Neutrophil (primary cell): ENCODE data around the gene TRA2B.

Source experiments
- H3K27ac ChIP-seq: fragments of 200-600 bp; sonication (generic); 2 replicates; pipeline ENCODE4 v1.5.1; 2016; ENCODE audit warnings: mild to moderate bottlenecking, moderate library complexity
- H3K27me3 ChIP-seq: fragments of 200-600 bp; sonication (generic); 2 replicates; pipeline ENCODE4 v1.6.0; 2016; ENCODE audit warnings: mild to moderate bottlenecking
- H3K36me3 ChIP-seq: fragments of 200-600 bp; sonication (generic); 2 replicates; pipeline ENCODE4 v1.5.1; 2017
- H3K4me1 ChIP-seq, 2 experiments: fragments of 200-600 bp in 1 of 2; sonication (generic) in 1 of 2; 1 replicate in 1 of 2; 2 replicates in 1 of 2; pipeline versions ENCODE4 v1.5.1 to v1.6.1; 2013 to 2016; ENCODE audit warnings: low read depth in 1 of 2, low read length in 1 of 2, mild to moderate bottlenecking in 1 of 2, moderate library complexity in 1 of 2; ENCODE audit not compliant: control insufficient read depth in 1 of 2, insufficient read depth in 1 of 2
- H3K4me3 ChIP-seq, 2 experiments: fragments of 200-600 bp in 1 of 2; sonication (generic) in 1 of 2; 1 replicate in 1 of 2; 2 replicates in 1 of 2; pipeline ENCODE4 v1.5.1; 2013 to 2016; ENCODE audit warnings: low read depth in 1 of 2, low read length in 1 of 2, mild to moderate bottlenecking in 1 of 2, moderate library complexity in 1 of 2
- H3K9me3 ChIP-seq: fragments of 200-600 bp; sonication (generic); 2 replicates; pipeline ENCODE4 v1.5.1; 2016
- TF ChIP-seq, protein P1 (sequence below): fragments of 200-600 bp; sonication (generic); IDR thresholded peaks from 2 replicates; pipeline ENCODE4 v1.5.1; 2016; ENCODE audit warnings: antibody characterized with exemption

The TRA2B gene

DNA sequence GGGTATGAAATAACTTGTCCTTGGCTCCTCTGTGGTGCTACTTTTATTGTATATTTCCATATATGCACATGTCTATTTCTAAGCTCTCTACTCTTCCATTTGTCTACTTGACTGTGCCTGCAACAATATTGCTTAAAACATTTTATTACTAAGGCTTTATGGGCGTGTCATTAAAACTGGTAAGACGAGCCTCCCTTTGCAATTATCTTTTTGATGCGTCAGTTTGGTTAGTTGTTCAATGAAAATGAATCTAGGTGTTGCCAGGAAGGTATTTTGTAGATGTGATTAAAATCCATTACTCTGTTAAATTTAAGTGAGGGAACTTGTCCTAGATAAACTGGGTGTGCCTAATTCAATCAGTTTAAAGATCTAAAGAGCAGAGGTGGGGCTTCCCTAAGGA, 12.9 kb upstream of the TRA2B start:
- no peaks in the 10 kb centered on the region for H3K4me1 ChIP-seq
- H3K27me3 ChIP-seq: no peaks in the 10 kb centered on the region
- TF ChIP-seq, protein P1, sequence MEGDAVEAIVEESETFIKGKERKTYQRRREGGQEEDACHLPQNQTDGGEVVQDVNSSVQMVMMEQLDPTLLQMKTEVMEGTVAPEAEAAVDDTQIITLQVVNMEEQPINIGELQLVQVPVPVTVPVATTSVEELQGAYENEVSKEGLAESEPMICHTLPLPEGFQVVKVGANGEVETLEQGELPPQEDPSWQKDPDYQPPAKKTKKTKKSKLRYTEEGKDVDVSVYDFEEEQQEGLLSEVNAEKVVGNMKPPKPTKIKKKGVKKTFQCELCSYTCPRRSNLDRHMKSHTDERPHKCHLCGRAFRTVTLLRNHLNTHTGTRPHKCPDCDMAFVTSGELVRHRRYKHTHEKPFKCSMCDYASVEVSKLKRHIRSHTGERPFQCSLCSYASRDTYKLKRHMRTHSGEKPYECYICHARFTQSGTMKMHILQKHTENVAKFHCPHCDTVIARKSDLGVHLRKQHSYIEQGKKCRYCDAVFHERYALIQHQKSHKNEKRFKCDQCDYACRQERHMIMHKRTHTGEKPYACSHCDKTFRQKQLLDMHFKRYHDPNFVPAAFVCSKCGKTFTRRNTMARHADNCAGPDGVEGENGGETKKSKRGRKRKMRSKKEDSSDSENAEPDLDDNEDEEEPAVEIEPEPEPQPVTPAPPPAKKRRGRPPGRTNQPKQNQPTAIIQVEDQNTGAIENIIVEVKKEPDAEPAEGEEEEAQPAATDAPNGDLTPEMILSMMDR: no peak
- no peaks in the 10 kb centered on the region for H3K9me3 ChIP-seq
- H3K36me3 ChIP-seq: no peaks in the 10 kb centered on the region
- no peak overlapping the region for H3K27ac ChIP-seq
- H3K4me3 ChIP-seq: no peak overlapping the region

DNA sequence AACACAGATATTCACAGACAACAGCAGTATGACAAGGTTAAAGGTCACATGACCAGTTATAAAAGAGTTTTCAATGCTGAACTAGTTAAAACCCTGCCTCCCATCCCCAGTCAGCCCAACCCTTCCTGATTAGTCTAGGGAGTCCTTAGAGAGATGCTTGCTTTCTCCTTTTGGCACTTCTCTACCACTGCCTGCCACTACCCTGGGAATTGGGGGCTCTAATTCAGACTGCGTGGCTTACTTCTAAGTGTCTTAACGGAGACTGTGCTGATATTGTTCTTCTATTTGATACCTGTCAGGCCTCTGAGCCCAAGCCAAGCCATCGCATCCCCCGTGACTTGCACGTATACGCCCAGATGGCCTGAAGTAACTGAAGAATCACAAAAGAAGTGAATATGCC, 11.7 kb upstream of the TRA2B start:
- TF ChIP-seq, protein P1: no peak
- Histone ChIP-seq H3K4me3 (no peak overlapping the region), H3K4me1 (no peaks in the 10 kb centered on the region), H3K27ac (no peak overlapping the region), H3K9me3 (no peaks in the 10 kb centered on the region), H3K27me3 (no peaks in the 10 kb centered on the region), H3K36me3 (no peaks in the 10 kb centered on the region)

DNA sequence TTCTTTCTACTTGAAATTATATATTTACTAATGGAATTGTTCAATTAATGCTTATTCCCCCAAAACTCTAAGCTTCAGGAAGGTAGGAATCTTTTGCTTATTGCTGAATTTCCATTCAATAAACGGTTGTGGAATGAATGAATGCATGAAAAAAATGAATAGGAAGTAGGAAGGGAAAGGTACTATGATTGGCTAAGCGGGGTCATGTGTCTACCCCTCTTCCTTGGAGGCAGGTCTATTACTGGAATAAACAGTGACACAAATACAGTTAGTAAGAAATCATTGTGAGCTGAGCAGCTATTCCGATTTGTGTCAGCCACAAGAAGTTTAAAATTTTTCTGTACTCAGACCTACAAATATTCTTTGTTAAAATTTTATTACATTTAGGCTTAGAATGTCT, 10.5 kb upstream of the TRA2B start:
- Histone ChIP-seq H3K27ac (no peak overlapping the region), H3K4me3 (no peak overlapping the region), H3K4me1 (peaks cover 3 to 4% of the 10 kb centered on the region in 2 experiments), H3K9me3 (no peaks in the 10 kb centered on the region), H3K36me3 (no peaks in the 10 kb centered on the region), H3K27me3 (no peaks in the 10 kb centered on the region)
- TF ChIP-seq, protein P1: no peak

DNA sequence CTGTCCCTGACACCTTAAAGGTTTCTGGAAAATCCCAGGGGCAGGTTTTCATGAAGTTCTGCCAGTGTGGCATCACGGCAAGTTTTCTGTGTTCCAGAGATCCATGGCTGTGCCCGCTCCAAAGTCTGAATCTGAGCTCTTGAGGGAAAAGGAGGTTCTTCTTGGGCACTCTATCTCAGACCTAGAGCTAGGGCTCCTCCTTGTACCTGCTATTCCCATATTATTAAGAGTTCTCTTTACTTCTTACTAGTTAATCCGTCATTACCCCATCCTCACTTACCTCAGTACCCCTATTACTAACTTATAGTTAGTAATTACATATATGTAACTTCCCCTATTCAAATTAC, 5.9 kb upstream of the TRA2B start:
- TF ChIP-seq, protein P1: no peak
- H3K9me3 ChIP-seq: no peaks in the 10 kb centered on the region
- peak overlapping the region; percentile 55 for H3K27ac ChIP-seq
- peak overlapping the region in 1 of 2 experiments; percentile 38 for H3K4me3 ChIP-seq
- no peaks in the 10 kb centered on the region for H3K36me3 ChIP-seq
- H3K27me3 ChIP-seq: no peaks in the 10 kb centered on the region
- peaks cover 8 to 9% of the 10 kb centered on the region in 2 experiments for H3K4me1 ChIP-seq

DNA sequence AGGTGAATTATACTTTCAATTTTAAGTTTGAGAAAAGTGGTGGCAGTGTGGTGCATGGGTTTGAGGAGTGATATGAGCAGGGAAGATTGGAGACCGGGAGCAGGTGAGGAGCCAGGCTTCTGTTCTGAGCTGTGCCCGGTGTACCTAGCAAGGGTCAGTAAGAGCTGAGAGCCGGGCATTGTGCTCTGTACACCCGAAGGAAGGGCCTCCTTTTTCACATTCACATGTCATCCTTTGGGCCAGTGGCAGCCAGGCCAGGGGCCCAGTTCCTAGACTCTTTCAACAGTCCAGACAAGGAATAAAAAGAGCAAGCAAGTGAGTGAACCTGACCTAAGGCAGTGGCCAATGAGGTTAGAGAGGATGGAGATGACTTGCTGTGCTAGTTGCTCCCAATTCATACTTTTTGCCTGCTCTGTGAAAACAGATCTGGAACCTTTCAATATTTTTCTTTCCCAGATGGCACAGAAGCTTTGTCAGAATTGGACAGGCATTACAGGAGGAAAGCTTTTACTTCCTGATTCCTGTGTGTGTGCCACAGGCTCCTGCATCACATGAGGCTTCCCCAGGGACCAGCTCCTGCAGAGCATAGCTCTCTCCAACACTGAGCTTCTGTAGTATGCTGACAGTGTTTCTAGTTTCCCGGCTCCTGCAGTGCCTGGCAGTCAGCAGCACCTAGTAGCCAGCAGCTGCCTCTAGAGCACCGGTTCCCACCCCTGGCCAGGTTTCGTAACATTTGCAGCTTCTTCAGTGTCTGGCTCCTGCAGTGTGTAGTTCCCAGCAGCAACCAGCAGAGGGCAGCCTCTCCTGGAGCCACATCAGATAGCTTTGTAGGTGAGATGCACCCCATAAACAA, 5.3 kb upstream of the TRA2B start:
- Histone ChIP-seq H3K27ac (peak overlapping the region; percentile 55), H3K4me3 (peak overlapping the region; percentile 38), H3K27me3 (no peaks in the 10 kb centered on the region), H3K9me3 (no peaks in the 10 kb centered on the region), H3K4me1 (peaks cover 10 to 13% of the 10 kb centered on the region in 2 experiments), H3K36me3 (no peaks in the 10 kb centered on the region)
- TF ChIP-seq, protein P1: peak; percentile 98
